ENCODE data around the gene GATA5. TPM values are rescaled to one million over a fixed set of nuclear protein-coding genes. Genes with fewer than 3 reads are reported as not detected.

Gene GATA5
- total RNA-seq, 1 donor, result not detected

GRCh38 chr20:62473717-62474603, 1.8 kb downstream of the GATA5 start:
- H3K4me3 ChIP-seq (ENCODE audit: low read depth, low read length), result no peak overlapping the region
- no peak for DNase-seq (ENCODE audit: low read depth)
- TF ChIP-seq CTCF (IDR thresholded peaks at IDR 0.05; ENCODE audit: insufficient read depth, low read depth, low read length), result no peak

GRCh38 chr20:62472941-62473585, 2.7 kb downstream of the GATA5 start:
- no peak overlapping the region for H3K4me3 ChIP-seq (ENCODE audit: low read depth, low read length)
- DNase-seq (ENCODE audit: low read depth), result no peak
- TF ChIP-seq CTCF (IDR thresholded peaks at IDR 0.05; ENCODE audit: insufficient read depth, low read depth, low read length), result no peak

- no peak for TF ChIP-seq CTCF (IDR thresholded peaks at IDR 0.05; ENCODE audit: insufficient read depth, low read depth, low read length)
- DNase-seq (ENCODE audit: low read depth), result no peak
- H3K4me3 ChIP-seq (ENCODE audit: low read depth, low read length), result no peak overlapping the region
Observed at GRCh38 chr20:62472138-62472940, 3.5 kb downstream of the GATA5 start.

- no peak overlapping the region for H3K4me3 ChIP-seq (ENCODE audit: low read depth, low read length)
- no peak for DNase-seq (ENCODE audit: low read depth)
- no peak for TF ChIP-seq CTCF (IDR thresholded peaks at IDR 0.05; ENCODE audit: insufficient read depth, low read depth, low read length)
Observed at GRCh38 chr20:62470459-62470858, 5.3 kb downstream of the GATA5 start.

GRCh38 chr20:62470001-62470400, 5.8 kb downstream of the GATA5 start:
- DNase-seq (ENCODE audit: low read depth), result no peak
- TF ChIP-seq CTCF (IDR thresholded peaks at IDR 0.05; ENCODE audit: insufficient read depth, low read depth, low read length), result no peak

GRCh38 chr20:62469352-62469751, 6.4 kb downstream of the GATA5 start:
- no peak for TF ChIP-seq CTCF (IDR thresholded peaks at IDR 0.05; ENCODE audit: insufficient read depth, low read depth, low read length)
- H3K4me3 ChIP-seq (ENCODE audit: low read depth, low read length), result no peak overlapping the region
- DNase-seq (ENCODE audit: low read depth), result no peak

More at GRCh38 chr20:62470001-62470400, 5.8 kb downstream of the GATA5 start:
- no peak overlapping the region for H3K4me3 ChIP-seq (ENCODE audit: low read depth, low read length)
